Colonic mucosa (tissue), 4 donors: ENCODE results near the gene TSPAN9. TPM values are rescaled to one million over a fixed set of nuclear protein-coding genes. Genes with fewer than 3 reads are reported as not detected.

Experiments
- DNase-seq: peaks from one replicate; pipeline ENCODE4 v3.0.0-alpha.2; 2020
- H3K27ac ChIP-seq: fragments of 200-600 bp; one replicate; pipeline ENCODE4 v1.8.0; 2021
- H3K27me3 ChIP-seq: fragments of 200-600 bp; one replicate; pipeline ENCODE4 v1.8.0; 2021
- H3K36me3 ChIP-seq: fragments of 200-600 bp; one replicate; pipeline ENCODE4 v1.8.0; 2021
- H3K4me1 ChIP-seq: fragments of 200-600 bp; one replicate; pipeline ENCODE4 v1.8.0; 2021; ENCODE audit warnings: mild to moderate bottlenecking
- H3K4me3 ChIP-seq: fragments of 200-600 bp; one replicate; pipeline ENCODE4 v1.8.0; 2021
- H3K9ac ChIP-seq, 2 donors: one replicate each; pipeline ENCODE4 v1.7.0; 2013; ENCODE audit warnings: control low read depth in 2 of 2, low read depth in 2 of 2, low read length in 2 of 2
- H3K9me3 ChIP-seq: fragments of 200-600 bp; one replicate; pipeline ENCODE4 v1.8.0; 2021
- CTCF ChIP-seq: fragments of 200-600 bp; IDR thresholded peaks from one replicate; pipeline ENCODE4 v1.8.0; 2022; ENCODE audit warnings: antibody characterized with exemption, mild to moderate bottlenecking
- intact Hi-C: fragments of 100-400 bp; cut with DNase I; formaldehyde crosslinking; loops from one replicate; pipeline ENCODE4 v1.14.1; 2022
- total RNA-seq, 2 donors: library from RNA; stranded (reverse); fragmentation: NEBNext Ultra II Directional in 1 of 2; extraction: Animal tissue kit (Norgen Biotek cat#: 25700) in 1 of 2; gene quantifications; one replicate each; pipeline ENCODE4 v1.2.1, GENCODE V29; 2021
- donor health status: healthy.
- donor health status: DM: no; HTN: no; CAD: no.
- donor health status: DM: no; HTN: no; CAD: no.

Gene TSPAN9
- total RNA-seq, 2 donors from 2014 or later = 4.7 to 9.9 TPM

GRCh38 chr12:3137268-3137781, 60.1 kb downstream of the TSPAN9 start:
- Histone ChIP-seq H3K36me3 (no peaks in the 10 kb centered on the region), H3K4me3 (no peak overlapping the region), H3K9me3 (no peaks in the 10 kb centered on the region), H3K27me3 (no peaks in the 10 kb centered on the region), H3K9ac (no peak overlapping the region), H3K27ac (no peak overlapping the region), H3K4me1 (no peaks in the 10 kb centered on the region)
- DNase-seq = no peak
- intact Hi-C loops = loop anchor here (10.0 kb wide), 1 partner anchor 67 kb away; no protein-coding TSS in a partner anchor
- TF ChIP-seq CTCF = no peak

DNA sequence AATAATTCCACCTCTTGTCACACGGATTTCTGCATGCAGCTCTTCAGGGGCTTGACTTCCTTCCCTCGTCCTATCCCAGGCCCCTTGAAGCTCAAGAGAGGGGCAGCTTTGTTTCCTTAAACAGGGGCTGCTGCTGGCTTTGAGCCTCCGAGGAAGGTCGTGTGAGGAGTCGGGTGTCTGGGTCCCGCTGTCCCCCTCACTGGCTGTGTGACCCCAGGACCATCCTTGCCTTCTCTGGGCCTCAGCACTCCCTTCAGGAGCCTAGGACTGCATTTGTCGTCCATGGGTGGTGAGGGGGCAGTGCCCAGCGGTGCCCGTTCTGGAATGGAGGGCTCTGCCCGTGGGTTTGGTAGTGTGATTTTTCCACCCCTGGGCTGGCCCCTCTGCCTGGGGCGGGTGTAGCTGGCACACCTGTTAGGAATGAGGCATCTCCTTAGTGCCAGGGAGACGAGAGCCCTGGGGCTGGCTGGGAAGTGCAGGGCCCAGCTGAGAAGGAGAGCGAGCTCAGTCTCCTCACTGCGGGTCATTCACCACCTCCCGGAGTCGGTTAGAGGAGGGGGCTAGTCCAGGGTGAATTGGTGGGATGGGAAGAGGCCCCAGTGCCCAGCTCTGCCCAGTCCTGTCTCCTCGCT, 60.8 kb downstream of the TSPAN9 start:
- no peak for DNase-seq
- TF ChIP-seq CTCF = no peak
- no peaks in the 10 kb centered on the region for H3K9me3 ChIP-seq
- H3K4me3 ChIP-seq = no peak overlapping the region
- no peak overlapping the region for H3K9ac ChIP-seq
- H3K27ac ChIP-seq = no peak overlapping the region
- intact Hi-C loops = loop anchor here (10.0 kb wide), 1 partner anchor 67 kb away; no protein-coding TSS in a partner anchor
- no peaks in the 10 kb centered on the region for H3K27me3 ChIP-seq
- no peaks in the 10 kb centered on the region for H3K4me1 ChIP-seq
- no peaks in the 10 kb centered on the region for H3K36me3 ChIP-seq

- no peaks in the 10 kb centered on the region for H3K36me3 ChIP-seq
- H3K9me3 ChIP-seq = no peaks in the 10 kb centered on the region
- H3K27ac ChIP-seq = no peak overlapping the region
- no peak overlapping the region for H3K4me3 ChIP-seq
- no peak overlapping the region for H3K9ac ChIP-seq
- no peak for TF ChIP-seq CTCF
- intact Hi-C loops = loop anchor here (10.0 kb wide), 1 partner anchor 66 kb away; no protein-coding TSS in a partner anchor
- no peaks in the 10 kb centered on the region for H3K4me1 ChIP-seq
- DNase-seq = no peak
- no peaks in the 10 kb centered on the region for H3K27me3 ChIP-seq
These were observed 61.8 kb downstream of the TSPAN9 start for GRCh38 chr12:3138941-3139511.

GRCh38 chr12:3139760-3140159, 62.6 kb downstream of the TSPAN9 start:
- TF ChIP-seq CTCF = no peak
- intact Hi-C loops = loop anchor here (10.0 kb wide), 1 partner anchor 65 kb away; no protein-coding TSS in a partner anchor

DNA sequence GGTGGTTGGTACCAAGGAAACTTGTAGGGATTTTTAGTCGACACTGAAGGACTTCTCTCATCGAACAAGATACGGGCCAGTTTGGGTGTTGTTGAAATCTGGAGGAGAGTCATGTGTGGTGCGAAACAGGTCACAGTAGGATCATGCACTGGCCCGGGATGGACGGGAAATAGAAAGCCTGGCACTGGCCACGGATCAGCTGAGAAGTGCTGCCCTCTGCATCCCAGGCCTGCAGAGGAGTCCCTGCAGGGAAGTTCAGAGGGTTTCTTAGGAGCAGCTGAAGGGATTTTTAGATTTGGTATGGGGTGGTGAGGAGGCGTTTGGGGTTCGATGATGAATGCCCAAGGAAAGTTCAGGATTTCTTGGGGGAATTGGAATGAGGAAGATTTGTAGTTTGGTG, 63.1 kb downstream of the TSPAN9 start:
- DNase-seq = no peak
- intact Hi-C loops = no loop called here
- H3K4me3 ChIP-seq = no peak overlapping the region
- H3K4me1 ChIP-seq = no peaks in the 10 kb centered on the region
- no peak overlapping the region for H3K27ac ChIP-seq
- H3K9ac ChIP-seq = no peak overlapping the region
- H3K27me3 ChIP-seq = no peaks in the 10 kb centered on the region
- no peaks in the 10 kb centered on the region for H3K36me3 ChIP-seq
- no peaks in the 10 kb centered on the region for H3K9me3 ChIP-seq
- no peak for TF ChIP-seq CTCF

More at GRCh38 chr12:3139760-3140159, 62.6 kb downstream of the TSPAN9 start:
- Histone ChIP-seq H3K9me3 (no peaks in the 10 kb centered on the region), H3K4me1 (no peaks in the 10 kb centered on the region), H3K27me3 (no peaks in the 10 kb centered on the region), H3K4me3 (no peak overlapping the region), H3K27ac (no peak overlapping the region), H3K9ac (no peak overlapping the region), H3K36me3 (no peaks in the 10 kb centered on the region)
- no peak for DNase-seq
